A549 (cell line): ENCODE measurements around the gene ZNRF3. TPM values are rescaled to one million over a fixed set of nuclear protein-coding genes. Genes with fewer than 3 reads are reported as not detected.

ENCODE experiments used
- ATAC-seq, 2 experiments: fragments of 200-7000 bp in 1 of 2; fragments of >200 bp in 1 of 2; cut with Nextera tagmentation in 1 of 2; cut with Tn5 transposase in 1 of 2; 3 replicates each; pipeline versions ENCODE4 v1.8.0 to v1.9.1; 2018 to 2020; ENCODE audit warnings: mild to moderate bottlenecking in 1 of 2, moderate library complexity in 1 of 2
- CTCF ChIA-PET: fragments of 300-600 bp; sonication (Branson Sonifier 250); formaldehyde crosslinking; extraction: SDS; loops from one replicate; lab custom pipeline; 2021; ENCODE audit warnings: antibody characterized with exemption, inconsistent platforms; lab: Yijun Ruan, JAX
- POLR2A ChIA-PET: fragments of 350-600 bp; formaldehyde crosslinking; extraction: SDS; loops from one replicate; lab custom pipeline; 2021; ENCODE audit warnings: antibody characterized with exemption, inconsistent platforms; lab: Yijun Ruan, JAX
- DNase-seq, 2 experiments: peaks; one replicate each; pipeline versions ENCODE4 v3.0.0 to v3.0.0-alpha.2; 2011 to 2016; ENCODE audit warnings: low read depth in 1 of 2, low spot score in 1 of 2
- FAIRE-seq: peaks from 2 replicates; lab custom pipeline; 2011; peaks lifted over from hg19 to GRCh38; lab: Jason Lieb, UNC
- H3K27ac ChIP-seq, 2 experiments: fragments of >200 bp; sonication (Bioruptor Twin); formaldehyde crosslinking; 3 replicates each; pipeline ENCODE4 v1.5.1; 2016 to 2017
- H3K4me1 ChIP-seq: fragments of >200 bp; sonication (Bioruptor Twin); formaldehyde crosslinking; 3 replicates; pipeline ENCODE4 v1.6.1; 2016
- H3K4me2 ChIP-seq: fragments of >200 bp; sonication (Bioruptor Twin); formaldehyde crosslinking; 3 replicates; pipeline ENCODE4 v1.6.1; 2016
- H3K4me3 ChIP-seq: fragments of >200 bp; sonication (Bioruptor Twin); formaldehyde crosslinking; 3 replicates; pipeline ENCODE4 v1.5.1; 2016
- H3K9me3 ChIP-seq: fragments of >200 bp; sonication (Bioruptor Twin); formaldehyde crosslinking; 3 replicates; pipeline ENCODE4 v1.6.1; 2016
- ATOH8 ChIP-seq: fragments of 250-450 bp; sonication (Bioruptor Pico); IDR thresholded peaks from 2 replicates; pipeline ENCODE4 v1.5.0; 2020; ENCODE audit warnings: low read depth, mild to moderate bottlenecking, moderate library complexity
- BCL3 ChIP-seq: fragments of >200 bp; sonication (Bioruptor Twin); formaldehyde crosslinking; IDR thresholded peaks from 3 replicates; pipeline ENCODE4 v1.6.1; 2016
- CBX2 ChIP-seq: fragments of 200-600 bp; sonication (generic); IDR thresholded peaks from 2 replicates; pipeline ENCODE4 v1.6.1; 2016; ENCODE audit warnings: low read depth, mild to moderate bottlenecking, borderline replicate concordance
- CEBPB ChIP-seq, 2 experiments: fragments of >200 bp in 1 of 2; sonication (Bioruptor Twin) in 1 of 2; formaldehyde crosslinking in 1 of 2; IDR thresholded peaks; 2 replicates each; pipeline ENCODE4 v1.6.1; 2012 to 2016
- CTCF ChIP-seq: fragments of >200 bp; sonication (Bioruptor Twin); formaldehyde crosslinking; IDR thresholded peaks from 3 replicates; pipeline ENCODE4 v1.5.1; 2016
- EHF ChIP-seq: fragments of 250-450 bp; sonication (Bioruptor Pico); IDR thresholded peaks from 2 replicates; pipeline ENCODE4 v1.5.0; 2020; ENCODE audit warnings: mild to moderate bottlenecking
- ELK1 ChIP-seq: fragments of 150-350 bp; IDR thresholded peaks from 2 replicates; pipeline ENCODE4 v1.6.1; 2014; ENCODE audit warnings: low read depth, mild to moderate bottlenecking, low read length
- HEYL ChIP-seq: fragments of 250-450 bp; sonication (Bioruptor Pico); IDR thresholded peaks from 2 replicates; pipeline ENCODE4 v1.8.0; 2021; ENCODE audit warnings: mild to moderate bottlenecking, moderate library complexity
- HOXA7 ChIP-seq: fragments of 250-450 bp; sonication (Bioruptor Pico); IDR thresholded peaks from 2 replicates; pipeline ENCODE4 v1.5.0; 2020; ENCODE audit warnings: mild to moderate bottlenecking, moderate library complexity
- JUN ChIP-seq, 2 experiments: fragments of >200 bp; sonication (Bioruptor Twin); formaldehyde crosslinking; IDR thresholded peaks; 2 replicates in 1 of 2; 3 replicates in 1 of 2; pipeline ENCODE4 v1.6.1; 2016 to 2017
- JUNB ChIP-seq: fragments of >200 bp; sonication (Bioruptor Twin); formaldehyde crosslinking; IDR thresholded peaks from 2 replicates; pipeline ENCODE4 v1.6.1; 2016
- MAX ChIP-seq: IDR thresholded peaks from 2 replicates; pipeline ENCODE4 v1.6.1; 2012
- MYC ChIP-seq: IDR thresholded peaks from 2 replicates; pipeline ENCODE4 v1.6.1; 2012; ENCODE audit warnings: mild to moderate bottlenecking, inconsistent platforms, low read length, improper control_type of control experiment, borderline replicate concordance
- NPAS2 ChIP-seq: fragments of 250-450 bp; sonication (Bioruptor Pico); IDR thresholded peaks from 2 replicates; pipeline ENCODE4 v1.8.0; 2022; ENCODE audit warnings: mild to moderate bottlenecking, moderate library complexity, borderline replicate concordance
- PBX3 ChIP-seq: IDR thresholded peaks from 2 replicates; pipeline ENCODE4 v1.6.1; 2012
- PHF8 ChIP-seq: fragments of 200-600 bp; sonication (generic); IDR thresholded peaks from 2 replicates; pipeline ENCODE4 v1.6.1; 2016; ENCODE audit warnings: low read depth, mild to moderate bottlenecking, antibody characterized with exemption, moderate library complexity, borderline replicate concordance
- RCOR1 ChIP-seq: fragments of 150-350 bp; IDR thresholded peaks from 2 replicates; pipeline ENCODE4 v1.6.1; 2014; ENCODE audit warnings: antibody characterized with exemption, low read length, low read depth
- RNF2 ChIP-seq: fragments of 200-600 bp; sonication (generic); IDR thresholded peaks from 2 replicates; pipeline ENCODE4 v1.6.1; 2016; ENCODE audit warnings: low read depth, mild to moderate bottlenecking, antibody characterized with exemption, moderate library complexity, borderline replicate concordance
- ZC3H11A ChIP-seq: fragments of 450-650 bp; IDR thresholded peaks from 2 replicates; pipeline ENCODE4 v1.6.1; 2014; ENCODE audit warnings: antibody characterized with exemption, mild to moderate bottlenecking
- ZNF302 ChIP-seq: fragments of 250-450 bp; sonication (Bioruptor Pico); IDR thresholded peaks from 2 replicates; pipeline ENCODE4 v1.9.0; 2021; ENCODE audit warnings: inconsistent platforms, mild to moderate bottlenecking, moderate library complexity
- ZSCAN20 ChIP-seq: fragments of 250-450 bp; sonication (Bioruptor Pico); IDR thresholded peaks from 2 replicates; pipeline ENCODE4 v1.8.0; 2022; ENCODE audit warnings: mild to moderate bottlenecking, moderate library complexity
- WGBS: methylation state at CpG from one replicate; pipeline ENCODE4 v1.1.6; 2017; ENCODE audit errors: missing lambda C conversion rate; 5-methylcytosine and 5-hydroxymethylcytosine counted together
- polyA plus RNA-seq, 4 experiments: library from polyadenylated mRNA; depleted of rRNA in 3 of 4; stranded (reverse); fragments of >200 nt; fragmentation: RNase III in 1 of 4; extraction: RNeasy Plus Mini Kit Qiagen cat#74134 plus additional on column Dnase treatment in 1 of 4; gene quantifications; 2 replicates in 3 of 4; 3 replicates in 1 of 4; pipeline ENCODE4 v1.2.3, GENCODE V29; 2011 to 2017

The ZNRF3 gene
- polyA plus RNA-seq, 2 of the 4 experiments (the other 2 are of a cell fraction) = 4.6 to 6.9 TPM

GRCh38 chr22:28983190-28983589, 99.8 kb downstream of the ZNRF3 start:
- DNase-seq = no peak
- Histone ChIP-seq H3K4me3 (no peak overlapping the region), H3K27ac (peak overlapping the region; percentile 33 to 74; a peak in 5 of 6 replicates), H3K9me3 (0 out of 3 replicates have a peak, but pooled peaks cover 6% of the 10 kb centered on the region), H3K4me2 (no peak overlapping the region), H3K4me1 (peaks cover 67% of the 10 kb centered on the region)
- TF ChIP-seq ZC3H11A (no peak), ELK1 (no peak), MAX (no peak), BCL3 (no peak)
- no peak for ATAC-seq
- POLR2A ChIA-PET = no interaction called here
- FAIRE-seq = no peak
- 93% methylated on average over 7 of the region's 7 CpGs for WGBS
- CTCF ChIA-PET = interaction anchor here (1.3 to 1.4 kb wide), 2 partner anchors 52 to 127 kb away, joined by 3 to 5 read pairs; no protein-coding TSS in a partner anchor

GRCh38 chr22:28983788-28984441, 100.5 kb downstream of the ZNRF3 start:
- 81% methylated on average over 4 of the region's 4 CpGs for WGBS
- ATAC-seq = no peak
- CTCF ChIA-PET = interaction anchor here (1.3 to 1.4 kb wide), 2 partner anchors 60 to 128 kb away, joined by 3 to 5 read pairs; no protein-coding TSS in a partner anchor
- POLR2A ChIA-PET = interaction anchor here (0.6 kb wide), 1 partner anchor 11 kb away, joined by 3 read pairs; no protein-coding TSS in a partner anchor
- H3K27ac ChIP-seq = peak overlapping the region; percentile 34 to 74; a peak in 4 of 6 replicates
- H3K9me3 ChIP-seq = 0 out of 3 replicates have a peak, but pooled peaks cover 6% of the 10 kb centered on the region
- H3K4me3 ChIP-seq = no peak overlapping the region
- no peak for TF ChIP-seq RNF2
- no peak for TF ChIP-seq EHF
- no peak for TF ChIP-seq JUNB
- no peak for TF ChIP-seq CEBPB (IDR thresholded peaks at IDR 0.05)
- no peak for TF ChIP-seq HOXA7 (CRISPR knock-in tag)
- no peak for TF ChIP-seq JUN (IDR thresholded peaks at IDR 0.05)
- TF ChIP-seq ATOH8 = no peak
- TF ChIP-seq, all 56 proteins: peak for 0
- peaks cover 59% of the 10 kb centered on the region for H3K4me1 ChIP-seq
- no peak for DNase-seq
- no peak for FAIRE-seq
- peak overlapping the region; percentile 20; the same call in 1 of the 3 replicates for H3K4me2 ChIP-seq

- Histone ChIP-seq H3K4me1 (peaks cover 52% of the 10 kb centered on the region), H3K4me3 (no peak overlapping the region), H3K4me2 (no peak overlapping the region; the same call in 2 of the 3 replicates), H3K9me3 (0 out of 3 replicates have a peak, but pooled peaks cover 6% of the 10 kb centered on the region), H3K27ac (peak overlapping the region; percentile 34 to 74; a peak in 3 of 6 replicates)
- no peak for DNase-seq
- 89% methylated on average over 6 of the region's 6 CpGs for WGBS
- CTCF ChIA-PET = interaction anchor here (1.3 to 1.4 kb wide), 2 partner anchors 59 to 129 kb away, joined by 3 to 5 read pairs; no protein-coding TSS in a partner anchor
- ATAC-seq = no peak
- POLR2A ChIA-PET = no interaction called here
- no peak for FAIRE-seq
- TF ChIP-seq PBX3 (no peak), PHF8 (no peak), ZSCAN20 (CRISPR knock-in tag) (no peak), MYC (no peak), BCL3 (no peak), ZNF302 (no peak), HEYL (CRISPR knock-in tag) (no peak), CBX2 (no peak), CTCF (no peak), ELK1 (no peak), RCOR1 (no peak), NPAS2 (no peak)
Measured at GRCh38 chr22:28984482-28985158, 101.2 kb downstream of the ZNRF3 start.
